GM19193 (cell line): ENCODE data around the gene EXOC4.

Experiments used
- POLR2A ChIP-seq: IDR thresholded peaks from 4 replicates; pipeline ENCODE4 v1.6.1; 2011; ENCODE audit not compliant: insufficient read depth, insufficient read length; ENCODE audit errors: extremely low read depth

The EXOC4 gene

GRCh38 chr7:133733401-133733800 is 480.5 kb downstream of the EXOC4 start:
- TF ChIP-seq POLR2A: no peak

- TF ChIP-seq POLR2A: no peak
Measured at GRCh38 chr7:133735222-133735621, 482.3 kb downstream of the EXOC4 start.

- TF ChIP-seq POLR2A: no peak
Measured at GRCh38 chr7:133739817-133740216, 486.9 kb downstream of the EXOC4 start.

GRCh38 chr7:133741078-133741477 is 488.2 kb downstream of the EXOC4 start:
- TF ChIP-seq POLR2A: no peak

GRCh38 chr7:133741703-133742102 is 488.8 kb downstream of the EXOC4 start:
- TF ChIP-seq POLR2A: no peak

GRCh38 chr7:133742709-133743538 is 490.0 kb downstream of the EXOC4 start:
- TF ChIP-seq POLR2A: no peak

GRCh38 chr7:133744451-133744850 is 491.6 kb downstream of the EXOC4 start:
- TF ChIP-seq POLR2A: no peak

GRCh38 chr7:133746305-133746704 is 493.4 kb downstream of the EXOC4 start:
- no peak for TF ChIP-seq POLR2A

GRCh38 chr7:133746847-133747246 is 494.0 kb downstream of the EXOC4 start:
- TF ChIP-seq POLR2A: no peak

GRCh38 chr7:133748443-133749407 is 495.8 kb downstream of the EXOC4 start:
- TF ChIP-seq POLR2A: no peak

GRCh38 chr7:133750287-133750686 is 497.4 kb downstream of the EXOC4 start:
- TF ChIP-seq POLR2A: no peak

- no peak for TF ChIP-seq POLR2A
Measured at GRCh38 chr7:133751079-133751478, 498.2 kb downstream of the EXOC4 start.

- TF ChIP-seq POLR2A: no peak
Measured at GRCh38 chr7:133753513-133753912, 500.6 kb downstream of the EXOC4 start.

GRCh38 chr7:133754708-133755107 is 501.8 kb downstream of the EXOC4 start:
- no peak for TF ChIP-seq POLR2A

- no peak for TF ChIP-seq POLR2A
Measured at GRCh38 chr7:133755901-133756300, 503.0 kb downstream of the EXOC4 start.
